ENCODE measurements around the gene SCRT2.

DNA sequence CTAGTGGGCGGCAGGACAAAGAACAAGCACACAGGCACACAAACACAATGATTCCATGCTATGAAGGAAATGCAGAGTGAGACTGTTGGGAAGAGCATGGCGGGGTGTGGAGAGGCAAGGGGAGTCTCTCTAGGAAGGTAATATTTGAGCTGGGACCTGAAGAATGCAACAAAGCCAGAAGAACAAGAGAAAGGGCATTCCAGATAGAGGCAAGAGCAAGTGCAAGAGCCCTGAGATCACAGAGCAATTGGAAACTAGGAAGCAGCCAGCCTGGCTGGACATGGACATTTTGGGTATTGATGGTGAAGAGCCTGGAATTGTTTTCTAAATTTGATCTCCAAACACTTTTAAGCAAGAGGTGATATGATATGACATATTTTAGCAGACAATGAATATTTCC lies 38.0 kb downstream of the SCRT2 start:
- TF ChIP-seq, protein P1, sequence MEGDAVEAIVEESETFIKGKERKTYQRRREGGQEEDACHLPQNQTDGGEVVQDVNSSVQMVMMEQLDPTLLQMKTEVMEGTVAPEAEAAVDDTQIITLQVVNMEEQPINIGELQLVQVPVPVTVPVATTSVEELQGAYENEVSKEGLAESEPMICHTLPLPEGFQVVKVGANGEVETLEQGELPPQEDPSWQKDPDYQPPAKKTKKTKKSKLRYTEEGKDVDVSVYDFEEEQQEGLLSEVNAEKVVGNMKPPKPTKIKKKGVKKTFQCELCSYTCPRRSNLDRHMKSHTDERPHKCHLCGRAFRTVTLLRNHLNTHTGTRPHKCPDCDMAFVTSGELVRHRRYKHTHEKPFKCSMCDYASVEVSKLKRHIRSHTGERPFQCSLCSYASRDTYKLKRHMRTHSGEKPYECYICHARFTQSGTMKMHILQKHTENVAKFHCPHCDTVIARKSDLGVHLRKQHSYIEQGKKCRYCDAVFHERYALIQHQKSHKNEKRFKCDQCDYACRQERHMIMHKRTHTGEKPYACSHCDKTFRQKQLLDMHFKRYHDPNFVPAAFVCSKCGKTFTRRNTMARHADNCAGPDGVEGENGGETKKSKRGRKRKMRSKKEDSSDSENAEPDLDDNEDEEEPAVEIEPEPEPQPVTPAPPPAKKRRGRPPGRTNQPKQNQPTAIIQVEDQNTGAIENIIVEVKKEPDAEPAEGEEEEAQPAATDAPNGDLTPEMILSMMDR (IDR thresholded peaks at IDR 0.05), result no peak
- TF ChIP-seq POLR2AphosphoS5 (IDR thresholded peaks at IDR 0.05), result no peak
- no peak for TF ChIP-seq POLR2A (IDR thresholded peaks at IDR 0.05)

Measured in sigmoid colon (tissue), 4 donors.